SW480 (cell line): ENCODE results near the gene PA2G4.
"Not testable (repeated sequence)": the region's sequence is repeated elsewhere in the genome, so short reads cannot be mapped to it uniquely, and the experiment has no call there.

Experiments used
- DNase-seq: peaks from one replicate; pipeline ENCODE4 v3.0.0-alpha.2; 2016; ENCODE audit warnings: low spot score

Gene PA2G4

DNA sequence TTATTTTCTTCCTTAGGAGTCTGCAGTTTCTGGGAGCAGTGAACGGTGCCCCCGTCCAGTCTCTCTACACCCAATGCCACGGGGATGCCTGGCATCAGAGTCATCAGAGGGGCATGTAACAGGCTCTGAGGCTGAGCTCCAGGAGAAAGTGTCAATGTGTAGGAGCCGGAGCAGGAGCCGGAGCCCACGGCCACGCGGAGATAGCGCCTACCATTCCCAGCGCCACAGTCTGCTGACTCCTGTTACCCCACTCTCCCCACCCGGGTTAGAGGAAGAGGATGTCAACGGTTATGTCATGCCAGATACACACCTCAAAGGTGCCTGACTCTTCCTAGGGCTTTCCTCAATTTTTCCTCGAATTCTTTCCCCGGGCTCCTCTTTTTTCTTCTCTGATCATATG is 3.3 kb upstream of the PA2G4 start:
- DNase-seq, result no peak

DNA sequence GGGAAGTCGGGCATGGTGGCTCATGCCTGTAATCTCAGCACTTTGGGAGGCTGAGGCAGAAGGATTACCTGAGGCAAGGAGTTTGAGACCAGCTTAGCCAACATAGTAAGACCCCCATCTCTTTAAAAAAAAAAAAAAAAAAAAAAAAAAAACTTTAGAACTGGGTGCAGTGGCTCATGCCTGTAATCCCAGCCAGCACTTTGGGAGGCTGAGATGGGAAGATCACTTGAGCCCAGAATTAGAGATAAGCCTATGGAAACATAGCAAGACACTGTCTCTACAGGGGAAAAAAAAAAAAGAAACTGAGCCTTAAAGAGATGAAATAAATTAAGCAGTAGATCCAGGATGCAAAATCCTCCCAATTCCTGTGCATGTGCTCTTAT is 1.7 kb upstream of the PA2G4 start:
- no peak for DNase-seq

- no peak for DNase-seq
Observed at GRCh38 chr12:56103066-56103711, 1.2 kb upstream of the PA2G4 start.

DNA sequence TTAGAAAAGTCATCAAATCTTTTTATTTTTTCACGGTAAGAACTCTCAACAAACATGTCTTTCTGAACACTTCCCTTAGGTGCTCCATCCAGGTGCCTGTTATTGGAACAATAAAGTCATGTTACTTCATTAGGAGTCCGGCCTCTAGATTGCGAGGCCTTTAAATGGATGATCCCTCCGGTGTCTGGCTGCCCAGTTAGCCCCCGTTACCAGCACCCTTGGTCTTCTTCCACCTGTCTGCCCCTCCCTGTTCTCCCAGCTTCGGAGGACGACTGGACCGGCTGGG is 593 bp upstream of the PA2G4 start:
- no peak for DNase-seq

DNA sequence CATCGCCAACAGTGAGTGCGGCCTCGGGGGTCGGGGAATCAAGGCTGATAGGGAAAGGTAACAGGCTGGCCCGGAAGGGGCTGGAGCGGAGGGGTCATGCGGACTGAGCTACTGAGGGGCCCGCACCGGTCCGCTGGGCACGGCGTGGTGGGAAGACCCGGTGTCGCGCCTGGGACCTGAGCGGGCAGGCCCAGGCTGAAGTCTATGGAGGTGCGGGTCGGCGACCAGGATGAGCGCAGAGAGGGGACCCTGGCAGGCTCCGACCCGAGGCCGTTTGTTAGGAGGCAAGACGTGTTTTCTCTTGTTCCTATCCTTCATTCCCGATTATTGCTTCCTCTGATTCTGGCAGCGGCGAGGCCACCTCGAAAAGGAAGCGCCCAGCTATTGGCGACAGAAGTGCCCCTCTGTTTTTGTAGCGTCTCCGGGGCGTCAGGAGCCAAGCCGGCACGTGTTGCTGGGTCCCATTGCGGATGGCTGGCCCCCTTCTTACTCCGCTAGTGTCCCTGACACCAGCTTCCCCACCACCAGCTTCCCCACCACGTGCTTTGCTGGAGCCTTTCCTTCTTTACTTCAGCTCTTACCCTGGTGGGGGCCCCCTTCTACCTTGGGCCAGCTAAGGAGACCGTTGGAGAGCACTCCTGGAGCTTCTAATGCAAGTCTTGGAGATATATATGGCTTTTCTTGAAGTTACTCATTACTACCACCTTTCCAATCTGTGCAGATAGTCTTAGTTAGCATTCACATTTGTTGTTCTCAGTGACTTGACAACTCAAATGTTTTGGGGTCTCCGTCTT is 653 bp downstream of the PA2G4 start:
- peak; percentile 22 for DNase-seq

DNA sequence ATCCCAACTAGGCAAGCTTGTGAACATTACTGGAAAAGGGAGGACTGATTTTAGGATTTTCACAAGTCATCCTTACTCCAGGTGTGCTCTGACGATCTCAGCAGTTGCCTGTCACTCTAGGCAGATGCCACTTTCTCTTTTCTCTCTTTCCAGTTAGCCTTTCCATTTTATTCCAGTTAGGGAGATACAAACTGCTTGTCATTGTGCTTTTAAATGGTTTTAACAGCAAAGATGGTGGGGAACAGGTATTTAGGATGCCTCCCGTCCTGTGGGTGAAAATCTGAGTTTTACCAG is 1.2 kb downstream of the PA2G4 start:
- DNase-seq, result no peak

GRCh38 chr12:56107242-56107641 is 2.9 kb downstream of the PA2G4 start:
- no peak for DNase-seq

GRCh38 chr12:56110571-56110970 is 6.2 kb downstream of the PA2G4 start:
- DNase-seq, result no peak

- DNase-seq, result no peak
Observed at GRCh38 chr12:56114084-56114483, 9.7 kb downstream of the PA2G4 start.

GRCh38 chr12:56115329-56115728 is 11.0 kb downstream of the PA2G4 start:
- DNase-seq, result peak; percentile 32

DNA sequence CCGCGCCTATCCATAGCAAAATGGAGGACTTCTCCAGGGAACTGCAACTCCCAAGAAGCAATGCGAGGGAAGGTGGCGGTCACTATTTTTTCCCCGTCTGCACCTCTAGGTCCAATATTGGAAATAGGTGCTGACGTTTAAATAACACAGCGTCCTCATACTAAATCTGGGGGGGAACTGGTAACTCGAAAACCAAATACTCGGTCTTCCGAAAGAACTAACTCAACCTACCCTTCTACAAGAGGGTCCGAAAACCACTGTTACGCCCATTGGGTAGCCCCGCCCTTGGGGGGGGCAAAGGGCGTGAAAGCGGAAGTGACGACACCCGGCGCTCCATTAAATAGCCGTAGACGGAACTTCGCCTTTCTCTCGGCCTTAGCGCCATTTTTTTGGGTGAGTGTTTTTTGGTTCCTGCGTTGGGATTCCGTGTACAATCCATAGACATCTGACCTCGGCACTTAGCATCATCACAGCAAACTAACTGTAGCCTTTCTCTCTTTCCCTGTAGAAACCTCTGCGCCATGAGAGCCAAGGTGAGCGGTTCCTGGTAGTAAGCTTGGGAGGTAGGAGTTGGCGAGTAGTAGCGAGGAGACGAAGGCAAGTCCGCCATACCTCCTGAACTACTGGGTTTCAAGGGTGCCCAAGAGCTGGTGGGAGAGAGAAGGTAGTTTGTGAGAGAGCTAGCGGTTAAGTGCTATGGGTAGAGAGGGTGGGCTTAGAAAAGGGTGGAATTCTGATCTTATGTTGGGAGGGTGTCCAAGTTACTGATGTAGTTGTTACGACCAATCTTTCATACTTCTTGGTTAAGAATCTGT is 12.1 kb downstream of the PA2G4 start, which contains the start of gene RPL41:
Gene RPL41, plus strand, starts transcription at position 367 of the 815 bp plus-strand sequence.
- DNase-seq, result peak; percentile 88

DNA sequence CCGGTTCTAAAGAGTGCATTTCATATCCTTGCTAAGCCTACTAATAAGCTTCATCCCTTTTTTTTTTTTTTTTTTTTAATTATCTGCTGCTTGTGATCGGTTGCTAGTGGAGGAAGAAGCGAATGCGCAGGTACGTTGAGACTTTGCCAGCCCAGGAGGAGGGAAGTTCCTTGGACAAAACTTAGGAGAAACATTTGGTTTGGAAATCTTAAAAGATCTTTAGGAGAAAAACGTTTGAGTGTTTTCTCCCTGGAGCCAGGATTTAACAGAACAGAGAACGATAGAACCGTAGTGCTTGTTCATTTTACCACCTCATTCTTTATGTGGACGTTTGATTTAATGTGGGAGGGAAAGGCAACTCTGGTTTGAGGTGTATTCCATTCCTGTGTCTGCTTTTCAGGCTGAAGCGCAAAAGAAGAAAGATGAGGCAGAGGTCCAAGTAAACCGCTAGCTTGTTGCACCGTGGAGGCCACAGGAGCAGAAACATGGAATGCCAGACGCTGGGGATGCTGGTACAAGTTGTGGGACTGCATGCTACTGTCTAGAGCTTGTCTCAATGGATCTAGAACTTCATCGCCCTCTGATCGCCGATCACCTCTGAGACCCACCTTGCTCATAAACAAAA is 12.8 kb downstream of the PA2G4 start:
- DNase-seq, result not testable (repeated sequence)

- DNase-seq, result peak; percentile 99
Observed at GRCh38 chr12:56117778-56118687, 13.7 kb downstream of the PA2G4 start, which contains the start of gene ZC3H10. Gene ZC3H10 (plus strand): TSS chr12:56118266. CDS start chr12:56120563, 2,297 bp downstream.

DNA sequence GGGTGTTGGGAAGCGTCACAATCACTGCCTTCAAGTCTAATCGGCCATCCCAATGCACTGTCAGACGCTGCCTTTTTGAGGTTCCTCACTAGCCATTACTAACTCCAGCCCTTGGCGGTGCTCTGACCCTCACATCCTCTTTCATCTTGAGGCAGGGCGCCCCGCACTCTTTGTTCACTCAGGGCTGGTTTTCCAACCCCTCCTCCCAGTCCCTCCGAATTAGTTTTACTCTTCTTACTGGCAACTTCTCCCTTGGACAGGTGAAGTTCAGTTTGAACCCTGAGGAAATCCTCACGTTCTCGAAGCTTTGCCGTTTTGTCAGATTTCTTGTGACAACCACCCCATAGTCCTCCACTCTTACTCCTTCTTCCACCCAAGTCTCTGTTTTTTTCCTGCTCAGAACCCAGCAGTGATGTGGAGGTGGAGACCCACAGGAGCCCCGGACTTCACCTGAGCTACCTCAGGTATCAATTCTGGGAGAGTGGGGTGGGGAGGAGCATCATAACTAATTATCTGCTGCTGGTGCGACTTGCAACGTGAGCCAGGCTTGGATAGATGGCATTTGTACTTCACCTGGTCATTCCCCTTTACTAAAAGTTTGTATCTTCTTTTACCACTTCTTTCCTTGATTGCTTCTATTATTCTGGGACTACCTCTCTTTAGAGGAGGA is 14.5 kb downstream of the PA2G4 start:
- DNase-seq, result no peak

DNA sequence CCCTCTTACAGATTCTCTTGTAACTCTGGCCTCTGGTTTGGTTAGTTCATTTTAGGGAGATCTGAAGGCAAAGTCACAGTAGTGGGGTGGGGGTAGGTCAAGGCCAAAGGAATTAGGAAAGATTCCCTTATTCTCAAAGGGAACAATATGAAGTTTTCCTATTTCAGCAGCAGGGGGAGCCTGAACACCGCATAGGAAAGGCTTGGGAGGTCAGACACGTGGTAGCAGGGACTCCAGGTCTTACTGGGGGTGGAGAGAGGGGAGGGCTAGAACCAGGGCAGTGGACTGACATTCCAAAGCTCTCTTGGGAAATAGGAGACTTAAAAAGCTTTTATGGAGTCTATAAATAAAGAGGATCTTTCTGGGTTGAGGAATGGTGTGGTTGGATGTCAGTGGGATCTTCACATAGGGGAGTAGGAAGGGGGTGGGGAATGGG is 15.0 kb downstream of the PA2G4 start:
- DNase-seq, result peak; percentile 92

GRCh38 chr12:56120158-56120846 is 15.9 kb downstream of the PA2G4 start:
- peak; percentile 69 for DNase-seq

- DNase-seq, result no peak
Observed at GRCh38 chr12:56121204-56121870, 17.0 kb downstream of the PA2G4 start.

- no peak for DNase-seq
Observed at GRCh38 chr12:56122637-56123036, 18.3 kb downstream of the PA2G4 start.

GRCh38 chr12:56124133-56124532 is 19.8 kb downstream of the PA2G4 start:
- DNase-seq, result no peak
